Peyer's patch (tissue), 4 donors: Measurements from ENCODE around the gene CENPK.

ENCODE experiments used
- CTCF ChIP-seq, 6 experiments: fragments of 450-650 bp in 4 of 6; fragments of 200-600 bp in 2 of 6; sonication (generic) in 1 of 6; IDR thresholded peaks; one replicate each; pipeline ENCODE4 v1.5.1; 2017 to 2019; ENCODE audit warnings: antibody characterized with exemption in 6 of 6, mild to moderate bottlenecking in 3 of 6, moderate library complexity in 1 of 6
- POLR2A ChIP-seq, 2 donors: fragments of 450-650 bp; IDR thresholded peaks; one replicate each; pipeline ENCODE4 v1.5.1; 2017; ENCODE audit warnings: antibody characterized with exemption in 2 of 2, mild to moderate bottlenecking in 2 of 2, moderate library complexity in 2 of 2

GRCh38 chr5:65535529-65535987, 27.4 kb downstream of the CENPK start:
- TF ChIP-seq CTCF (IDR thresholded peaks at IDR 0.05) (no peak), POLR2A (IDR thresholded peaks at IDR 0.05) (no peak)
